ENCODE data around the gene DCT.

Gene DCT

DNA sequence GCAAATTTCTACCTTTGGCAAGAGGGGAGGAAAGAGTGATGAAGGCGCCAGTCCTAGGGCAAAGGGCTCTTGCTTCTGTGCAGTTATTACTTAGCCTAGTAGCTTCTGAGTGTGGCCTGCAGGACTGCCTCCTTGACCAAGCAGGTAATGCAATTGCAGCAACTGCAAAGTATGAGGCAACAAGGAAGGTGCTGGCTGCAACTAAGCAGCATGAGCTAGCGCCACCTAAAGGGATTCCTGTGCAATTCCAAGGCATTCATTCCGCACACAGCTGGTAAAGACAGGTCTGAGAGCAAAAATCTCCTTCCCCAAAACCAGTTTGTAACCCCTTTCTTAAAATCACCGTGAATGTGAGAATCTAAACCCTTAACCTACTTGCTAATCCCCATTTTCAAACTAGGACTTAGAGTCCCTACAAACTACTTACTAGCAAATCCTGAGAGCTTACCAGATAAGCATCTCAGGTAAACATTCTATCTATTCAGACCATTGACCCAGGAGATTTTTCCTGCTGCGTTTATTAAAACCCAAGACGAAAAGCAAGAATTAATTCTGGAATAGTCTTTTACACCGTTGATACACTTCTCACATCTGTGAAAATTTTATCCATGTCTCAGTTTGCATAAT lies 62.9 kb downstream of the DCT start:
- TF ChIP-seq NFIC (IDR thresholded peaks at IDR 0.05), result no peak
- TF ChIP-seq EP300 (IDR thresholded peaks at IDR 0.05; ENCODE audit: borderline replicate concordance), result no peak
- TF ChIP-seq, protein P1, sequence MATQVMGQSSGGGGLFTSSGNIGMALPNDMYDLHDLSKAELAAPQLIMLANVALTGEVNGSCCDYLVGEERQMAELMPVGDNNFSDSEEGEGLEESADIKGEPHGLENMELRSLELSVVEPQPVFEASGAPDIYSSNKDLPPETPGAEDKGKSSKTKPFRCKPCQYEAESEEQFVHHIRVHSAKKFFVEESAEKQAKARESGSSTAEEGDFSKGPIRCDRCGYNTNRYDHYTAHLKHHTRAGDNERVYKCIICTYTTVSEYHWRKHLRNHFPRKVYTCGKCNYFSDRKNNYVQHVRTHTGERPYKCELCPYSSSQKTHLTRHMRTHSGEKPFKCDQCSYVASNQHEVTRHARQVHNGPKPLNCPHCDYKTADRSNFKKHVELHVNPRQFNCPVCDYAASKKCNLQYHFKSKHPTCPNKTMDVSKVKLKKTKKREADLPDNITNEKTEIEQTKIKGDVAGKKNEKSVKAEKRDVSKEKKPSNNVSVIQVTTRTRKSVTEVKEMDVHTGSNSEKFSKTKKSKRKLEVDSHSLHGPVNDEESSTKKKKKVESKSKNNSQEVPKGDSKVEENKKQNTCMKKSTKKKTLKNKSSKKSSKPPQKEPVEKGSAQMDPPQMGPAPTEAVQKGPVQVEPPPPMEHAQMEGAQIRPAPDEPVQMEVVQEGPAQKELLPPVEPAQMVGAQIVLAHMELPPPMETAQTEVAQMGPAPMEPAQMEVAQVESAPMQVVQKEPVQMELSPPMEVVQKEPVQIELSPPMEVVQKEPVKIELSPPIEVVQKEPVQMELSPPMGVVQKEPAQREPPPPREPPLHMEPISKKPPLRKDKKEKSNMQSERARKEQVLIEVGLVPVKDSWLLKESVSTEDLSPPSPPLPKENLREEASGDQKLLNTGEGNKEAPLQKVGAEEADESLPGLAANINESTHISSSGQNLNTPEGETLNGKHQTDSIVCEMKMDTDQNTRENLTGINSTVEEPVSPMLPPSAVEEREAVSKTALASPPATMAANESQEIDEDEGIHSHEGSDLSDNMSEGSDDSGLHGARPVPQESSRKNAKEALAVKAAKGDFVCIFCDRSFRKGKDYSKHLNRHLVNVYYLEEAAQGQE (IDR thresholded peaks at IDR 0.05; ENCODE audit: low read depth), result no peak
- peak; percentile 69 for TF ChIP-seq CEBPB (IDR thresholded peaks at IDR 0.05)
- TF ChIP-seq TEAD4 (IDR thresholded peaks at IDR 0.05), result peak; percentile 54
- peak; percentile 67 for TF ChIP-seq RAD21 (IDR thresholded peaks at IDR 0.05; ENCODE audit: low read depth)
- no peak for TF ChIP-seq TAF1 (IDR thresholded peaks at IDR 0.05; ENCODE audit: low read depth)
- TF ChIP-seq EGR1 (IDR thresholded peaks at IDR 0.05), result no peak

DNA sequence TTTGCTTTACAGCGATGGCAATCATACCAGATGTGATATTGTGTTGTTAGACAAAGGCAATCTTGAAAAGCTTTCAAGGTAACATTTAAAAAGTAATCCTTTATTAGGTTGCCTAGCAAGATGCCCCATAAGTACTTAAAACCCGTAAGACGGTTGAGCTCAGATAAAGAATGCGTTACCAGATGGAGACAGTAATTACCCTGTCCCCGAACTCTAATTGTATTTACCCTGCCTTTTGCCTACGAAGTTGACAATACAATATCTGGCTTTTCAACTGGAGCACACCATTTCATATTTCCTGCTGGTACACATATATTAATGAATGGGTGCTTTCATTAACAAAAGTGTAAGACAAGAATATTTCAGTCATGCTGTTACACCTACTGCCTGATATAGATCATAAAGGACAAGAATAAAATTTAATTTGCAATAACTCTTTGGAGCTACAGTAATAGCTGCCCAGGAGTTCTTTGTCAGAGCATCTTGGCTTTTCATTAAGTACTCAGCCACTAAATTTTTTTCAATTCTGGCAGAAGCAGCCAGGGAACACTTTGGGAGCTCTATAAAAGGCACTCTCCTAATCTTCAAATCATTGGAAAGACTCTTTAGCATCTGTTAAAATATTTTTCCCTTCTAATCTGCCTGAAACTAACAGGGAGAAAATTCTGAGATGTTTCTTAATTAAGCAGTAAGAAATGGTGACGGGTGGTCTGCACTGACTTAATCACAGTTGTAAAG lies 63.8 kb downstream of the DCT start:
- TF ChIP-seq YY1 (IDR thresholded peaks at IDR 0.05; ENCODE audit: low read depth), result no peak
- no peak for TF ChIP-seq NFIC (IDR thresholded peaks at IDR 0.05)
- TF ChIP-seq, protein P2, sequence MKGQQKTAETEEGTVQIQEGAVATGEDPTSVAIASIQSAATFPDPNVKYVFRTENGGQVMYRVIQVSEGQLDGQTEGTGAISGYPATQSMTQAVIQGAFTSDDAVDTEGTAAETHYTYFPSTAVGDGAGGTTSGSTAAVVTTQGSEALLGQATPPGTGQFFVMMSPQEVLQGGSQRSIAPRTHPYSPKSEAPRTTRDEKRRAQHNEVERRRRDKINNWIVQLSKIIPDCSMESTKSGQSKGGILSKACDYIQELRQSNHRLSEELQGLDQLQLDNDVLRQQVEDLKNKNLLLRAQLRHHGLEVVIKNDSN (IDR thresholded peaks at IDR 0.05), result no peak
- no peak for TF ChIP-seq CREB1 (IDR thresholded peaks at IDR 0.05; ENCODE audit: low read depth)

DNA sequence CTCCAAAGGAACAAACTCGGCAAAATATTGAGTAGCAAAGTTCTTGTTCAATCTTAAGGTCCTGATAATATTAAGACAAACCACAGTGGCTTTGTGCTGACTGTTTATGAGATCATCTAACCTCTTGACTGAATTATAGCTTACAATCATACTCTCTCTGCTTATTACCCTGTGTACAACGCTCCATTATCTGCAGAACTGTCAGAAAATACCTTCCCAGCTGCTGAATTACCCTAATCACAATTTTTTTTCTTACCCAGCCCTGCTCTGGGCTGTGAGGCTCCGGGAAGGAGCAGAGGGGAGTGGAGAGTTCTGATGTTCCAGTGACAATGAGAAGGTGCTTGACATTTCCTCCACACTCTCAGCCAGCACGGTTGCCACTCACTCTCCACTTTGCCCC lies 64.8 kb downstream of the DCT start:
- TF ChIP-seq FOXM1 (IDR thresholded peaks at IDR 0.05; ENCODE audit: borderline replicate concordance, low read depth) (no peak), ZBTB7A (IDR thresholded peaks at IDR 0.05; ENCODE audit: low read depth) (no peak), RAD21 (IDR thresholded peaks at IDR 0.05; ENCODE audit: low read depth) (no peak), TEAD4 (IDR thresholded peaks at IDR 0.05) (no peak), NFIC (IDR thresholded peaks at IDR 0.05) (no peak), CREB1 (IDR thresholded peaks at IDR 0.05; ENCODE audit: low read depth) (no peak), CEBPB (IDR thresholded peaks at IDR 0.05) (no peak), YY1 (IDR thresholded peaks at IDR 0.05; ENCODE audit: low read depth) (no peak), TCF12 (IDR thresholded peaks at IDR 0.05; ENCODE audit: low read depth) (no peak), TAF1 (IDR thresholded peaks at IDR 0.05; ENCODE audit: low read depth) (no peak), EGR1 (IDR thresholded peaks at IDR 0.05) (no peak), EP300 (IDR thresholded peaks at IDR 0.05; ENCODE audit: borderline replicate concordance) (no peak)
- TF ChIP-seq, protein P1 (IDR thresholded peaks at IDR 0.05; ENCODE audit: low read depth), result no peak
- TF ChIP-seq, protein P2 (IDR thresholded peaks at IDR 0.05), result no peak
- TF ChIP-seq, protein P3, sequence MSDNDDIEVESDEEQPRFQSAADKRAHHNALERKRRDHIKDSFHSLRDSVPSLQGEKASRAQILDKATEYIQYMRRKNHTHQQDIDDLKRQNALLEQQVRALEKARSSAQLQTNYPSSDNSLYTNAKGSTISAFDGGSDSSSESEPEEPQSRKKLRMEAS (IDR thresholded peaks at IDR 0.05), result no peak

DNA sequence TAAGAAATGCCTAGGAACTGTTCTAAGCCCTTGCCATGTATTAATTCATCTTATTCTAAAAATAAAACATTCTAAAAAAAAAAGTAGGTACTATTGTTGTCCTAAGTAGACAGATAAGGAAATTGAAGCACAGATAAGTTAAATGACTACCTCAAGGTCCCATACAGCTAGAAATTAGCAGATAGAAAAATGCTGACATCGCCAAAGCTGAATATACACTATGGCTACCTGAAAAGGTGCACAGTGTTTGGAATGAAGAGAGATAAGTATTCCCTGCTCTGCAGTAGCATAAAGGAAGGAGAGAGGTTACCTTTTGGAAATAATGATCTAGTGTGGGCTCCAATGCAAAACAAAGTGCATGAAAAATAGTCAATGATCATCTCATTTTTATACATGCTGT lies 65.3 kb downstream of the DCT start:
- no peak for TF ChIP-seq TEAD4 (IDR thresholded peaks at IDR 0.05)
- no peak for TF ChIP-seq NFIC (IDR thresholded peaks at IDR 0.05)
- TF ChIP-seq FOXM1 (IDR thresholded peaks at IDR 0.05; ENCODE audit: borderline replicate concordance, low read depth), result no peak
- no peak for TF ChIP-seq YY1 (IDR thresholded peaks at IDR 0.05; ENCODE audit: low read depth)
- TF ChIP-seq, protein P1 (IDR thresholded peaks at IDR 0.05; ENCODE audit: low read depth), result no peak
- TF ChIP-seq, protein P3 (IDR thresholded peaks at IDR 0.05), result no peak
- no peak for TF ChIP-seq RAD21 (IDR thresholded peaks at IDR 0.05; ENCODE audit: low read depth)
- TF ChIP-seq ZBTB7A (IDR thresholded peaks at IDR 0.05; ENCODE audit: low read depth), result no peak

Data from Ishikawa (cell line).